Kidney (tissue), 14 donors: ENCODE results near the gene MTARC1. TPM values are rescaled to one million over a fixed set of nuclear protein-coding genes. Genes with fewer than 3 reads are reported as not detected.

ENCODE experiments used
- DNase-seq, 5 donors: peaks; one replicate each; pipeline ENCODE4 v3.0.0-alpha.2; 2013 to 2020
- FAIRE-seq: peaks from 2 replicates; lab custom pipeline; 2012; peaks lifted over from hg19 to GRCh38; lab: Jason Lieb, UNC
- H3K27ac ChIP-seq, 2 donors: one replicate each; pipeline ENCODE4 v1.7.0; 2013; ENCODE audit warnings: low read depth in 2 of 2, low read length in 2 of 2, inconsistent platforms in 1 of 2
- H3K27me3 ChIP-seq: one replicate; pipeline ENCODE4 v1.7.1; 2013; ENCODE audit warnings: low read length, inconsistent platforms; ENCODE audit not compliant: control insufficient read depth, insufficient read depth
- H3K36me3 ChIP-seq, 3 donors: one replicate each; pipeline versions ENCODE4 v1.7.0 to v1.7.1; 2013; ENCODE audit warnings: low read length in 3 of 3, control low read depth in 1 of 3, inconsistent platforms in 1 of 3; ENCODE audit not compliant: insufficient read depth in 3 of 3, control insufficient read depth in 2 of 3
- H3K4me1 ChIP-seq, 3 donors: one replicate each; pipeline versions ENCODE4 v1.7.0 to v1.7.1; 2013; ENCODE audit warnings: low read length in 3 of 3, inconsistent platforms in 1 of 3, low read depth in 1 of 3; ENCODE audit not compliant: control insufficient read depth in 2 of 3, insufficient read depth in 2 of 3
- H3K4me3 ChIP-seq, 3 donors: one replicate each; pipeline versions ENCODE4 v1.7.0 to v1.8.1; 2013; ENCODE audit warnings: low read length in 3 of 3, control low read depth in 1 of 3, inconsistent platforms in 1 of 3
- H3K9ac ChIP-seq, 3 donors: one replicate each; pipeline versions ENCODE4 v1.7.0 to v1.7.1; 2013; ENCODE audit warnings: low read length in 3 of 3, control low read depth in 1 of 3, inconsistent platforms in 1 of 3
- H3K9me3 ChIP-seq, 3 donors: one replicate each; pipeline versions ENCODE4 v1.7.0 to v1.7.1; 2013; ENCODE audit warnings: low read length in 3 of 3, control low read depth in 1 of 3, inconsistent platforms in 1 of 3; ENCODE audit not compliant: control insufficient read depth in 2 of 3, insufficient read depth in 1 of 3
- intact Hi-C: fragments of 100-400 bp; cut with DNase I; formaldehyde crosslinking; loops from one replicate; pipeline ENCODE4 v1.11.1; 2022
- polyA plus RNA-seq: library from polyadenylated mRNA; stranded (reverse); fragments of 350-450 nt; fragmentation: Illumina TruSeq; extraction: RNeasy Lipid Tissue Mini Kit (QIAGEN cat#74804); gene quantifications from one replicate; pipeline ENCODE4 v1.2.3, GENCODE V29; 2014; ENCODE audit warnings: low read depth, low replicate concordance; ENCODE audit not compliant: insufficient read depth
- total RNA-seq: library from RNA; stranded (reverse); fragmentation: NEBNext Ultra II Directional; extraction: Animal tissue kit (Norgen Biotek cat#: 25700); gene quantifications from one replicate; pipeline ENCODE4 v1.2.1, GENCODE V29; 2021
- TF ChIP-seq, protein P1 (sequence below): IDR thresholded peaks from 3 replicates; pipeline ENCODE4 v1.5.1; 2012; ENCODE audit warnings: mild to moderate bottlenecking, moderate library complexity, borderline replicate concordance; ENCODE audit not compliant: insufficient read depth; ENCODE audit errors: extremely low read depth
- donor health status: control.
- donor health status: control.
- donor health status: control.
- donor health status: control.
- donor health status: control.
- donor health status: DM: yes; HTN: yes; CAD: no.
- donor health status: Normal renal cell carcinoma (clear cell type).

Gene MTARC1
- total and polyA plus RNA-seq, 2 donors from 2014 or later: 6.8 to 11.0 TPM

DNA sequence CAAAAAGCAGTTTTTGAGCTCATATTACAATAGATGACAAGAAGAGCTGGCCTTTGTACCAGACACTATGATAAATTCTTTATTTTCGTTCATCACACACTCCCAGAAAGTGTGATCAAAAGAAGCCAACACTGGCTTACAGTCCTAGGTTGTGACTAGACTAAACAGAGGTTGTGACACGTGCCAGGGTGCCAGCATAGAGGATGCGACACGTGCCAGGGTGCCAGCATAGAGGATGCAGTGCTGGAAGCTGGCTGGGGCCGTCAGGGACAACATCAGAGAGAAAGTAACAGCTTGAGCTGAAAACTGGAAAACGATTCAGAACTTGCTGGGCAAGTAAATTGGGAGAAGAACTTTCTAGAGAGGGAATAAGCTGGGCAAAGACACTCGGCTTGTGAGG, 2.2 kb downstream of the MTARC1 start:
- intact Hi-C loops: no loop called here
- DNase-seq (no peak), FAIRE-seq (no peak)
- TF ChIP-seq, protein P1, sequence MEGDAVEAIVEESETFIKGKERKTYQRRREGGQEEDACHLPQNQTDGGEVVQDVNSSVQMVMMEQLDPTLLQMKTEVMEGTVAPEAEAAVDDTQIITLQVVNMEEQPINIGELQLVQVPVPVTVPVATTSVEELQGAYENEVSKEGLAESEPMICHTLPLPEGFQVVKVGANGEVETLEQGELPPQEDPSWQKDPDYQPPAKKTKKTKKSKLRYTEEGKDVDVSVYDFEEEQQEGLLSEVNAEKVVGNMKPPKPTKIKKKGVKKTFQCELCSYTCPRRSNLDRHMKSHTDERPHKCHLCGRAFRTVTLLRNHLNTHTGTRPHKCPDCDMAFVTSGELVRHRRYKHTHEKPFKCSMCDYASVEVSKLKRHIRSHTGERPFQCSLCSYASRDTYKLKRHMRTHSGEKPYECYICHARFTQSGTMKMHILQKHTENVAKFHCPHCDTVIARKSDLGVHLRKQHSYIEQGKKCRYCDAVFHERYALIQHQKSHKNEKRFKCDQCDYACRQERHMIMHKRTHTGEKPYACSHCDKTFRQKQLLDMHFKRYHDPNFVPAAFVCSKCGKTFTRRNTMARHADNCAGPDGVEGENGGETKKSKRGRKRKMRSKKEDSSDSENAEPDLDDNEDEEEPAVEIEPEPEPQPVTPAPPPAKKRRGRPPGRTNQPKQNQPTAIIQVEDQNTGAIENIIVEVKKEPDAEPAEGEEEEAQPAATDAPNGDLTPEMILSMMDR: no peak
- Histone ChIP-seq H3K36me3 (peaks cover 0 to 5% (median 0%) of the 10 kb centered on the region in 3 donors), H3K9ac (no peak overlapping the region), H3K27me3 (no peaks in the 10 kb centered on the region), H3K4me1 (peaks cover 0 to 14% (median 0%) of the 10 kb centered on the region in 3 donors), H3K4me3 (no peak overlapping the region), H3K9me3 (no peaks in the 10 kb centered on the region), H3K27ac (no peak overlapping the region)

DNA sequence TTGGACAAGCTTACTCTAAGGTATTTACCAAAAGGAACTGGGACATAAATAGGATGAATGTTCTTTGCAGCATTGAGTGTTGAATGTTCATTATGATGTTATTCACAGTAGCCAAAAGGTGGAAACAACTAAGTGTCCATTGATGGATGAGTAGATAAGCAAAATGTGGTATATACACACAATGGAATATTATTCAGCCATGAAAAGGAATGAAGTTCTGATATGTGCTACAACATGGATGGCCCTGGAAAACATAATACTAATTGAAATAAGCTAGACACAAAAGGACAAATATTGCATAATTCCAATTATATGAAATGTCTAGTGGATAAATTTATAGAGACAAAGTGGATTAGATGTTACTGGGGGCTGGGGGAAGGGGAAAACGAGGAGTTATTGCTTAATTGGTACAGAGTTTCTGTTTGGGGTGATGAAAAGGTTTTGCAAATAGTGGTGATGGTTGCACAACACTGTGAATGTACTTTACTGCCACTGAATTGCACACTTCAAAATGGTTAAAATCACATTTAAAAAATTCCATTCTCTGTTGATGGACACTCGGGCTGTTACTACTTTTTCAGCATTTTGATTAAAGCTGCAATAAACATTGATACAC, 2.9 kb downstream of the MTARC1 start:
- intact Hi-C loops: no loop called here
- H3K36me3 ChIP-seq: no peaks in the 10 kb centered on the region
- no peaks in the 10 kb centered on the region for H3K27me3 ChIP-seq
- TF ChIP-seq, protein P1: no peak
- no peak overlapping the region for H3K4me3 ChIP-seq
- DNase-seq (no peak), FAIRE-seq (no peak)
- peaks cover 0 to 14% (median 0%) of the 10 kb centered on the region in 3 donors for H3K4me1 ChIP-seq
- no peak overlapping the region for H3K9ac ChIP-seq
- H3K9me3 ChIP-seq: no peaks in the 10 kb centered on the region
- no peak overlapping the region for H3K27ac ChIP-seq

DNA sequence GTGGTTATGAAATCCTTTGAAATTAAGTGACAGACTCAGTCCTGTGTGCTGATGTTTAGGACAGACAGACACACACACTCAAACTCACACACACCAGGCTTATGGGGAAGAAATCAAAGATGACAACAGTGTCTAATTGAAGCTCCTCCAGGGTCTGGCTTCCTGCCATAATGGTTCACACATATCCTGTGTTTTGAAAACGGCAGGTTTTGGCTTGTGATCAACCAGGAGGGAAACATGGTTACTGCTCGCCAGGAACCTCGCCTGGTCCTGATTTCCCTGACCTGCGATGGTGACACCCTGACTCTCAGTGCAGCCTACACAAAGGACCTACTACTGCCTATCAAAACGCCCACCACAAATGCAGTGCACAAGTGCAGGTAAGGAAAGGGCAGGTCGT, 4.6 kb downstream of the MTARC1 start:
- Histone ChIP-seq H3K9ac (no peak overlapping the region), H3K27me3 (no peaks in the 10 kb centered on the region), H3K4me3 (no peak overlapping the region), H3K4me1 (peaks cover 0 to 9% (median 0%) of the 10 kb centered on the region in 3 donors), H3K9me3 (no peaks in the 10 kb centered on the region), H3K27ac (peak overlapping the region in 1 of 2 donors; percentile 40), H3K36me3 (no peaks in the 10 kb centered on the region)
- intact Hi-C loops: no loop called here
- TF ChIP-seq, protein P1: no peak
- FAIRE-seq (no peak), DNase-seq (no peak)

GRCh38 chr1:220791956-220792355, 5.2 kb downstream of the MTARC1 start:
- Histone ChIP-seq H3K4me1 (peaks cover 0 to 6% (median 0%) of the 10 kb centered on the region in 3 donors), H3K27ac (peak overlapping the region in 1 of 2 donors; percentile 40), H3K9me3 (no peaks in the 10 kb centered on the region), H3K27me3 (no peaks in the 10 kb centered on the region), H3K4me3 (no peak overlapping the region), H3K36me3 (no peaks in the 10 kb centered on the region), H3K9ac (no peak overlapping the region)
- intact Hi-C loops: no loop called here
- TF ChIP-seq, protein P1: no peak
- DNase-seq (peak in 1 of 5 donors; percentile 85), FAIRE-seq (no peak)
